Spleen (tissue), 7 donors: ENCODE results near the gene NPIPB8.
"Not testable (repeated sequence)": the region's sequence is repeated elsewhere in the genome, so short reads cannot be mapped to it uniquely, and the experiment has no call there.

ENCODE experiments used
- POLR2A ChIP-seq, 3 donors: fragments of 450-650 bp; IDR thresholded peaks; one replicate each; pipeline ENCODE4 v1.5.1; 2017; ENCODE audit warnings: antibody characterized with exemption in 3 of 3, mild to moderate bottlenecking in 1 of 3
- POLR2AphosphoS5 ChIP-seq, 3 donors: sonication (generic); formaldehyde crosslinking; IDR thresholded peaks; one replicate each; pipeline ENCODE4 v1.5.1; 2017; ENCODE audit warnings: antibody characterized with exemption in 3 of 3
- TF ChIP-seq, protein P1 (sequence below), 11 experiments: fragments of 200-600 bp in 7 of 11; fragments of 450-650 bp in 4 of 11; sonication (generic) in 4 of 11; IDR thresholded peaks in 8 of 11; conservative IDR thresholded peaks in 3 of 11; 1 replicate in 7 of 11; 2 replicates in 4 of 11; pipeline versions ENCODE4 v1.4.0 to v1.8.0; 2016 to 2021; ENCODE audit warnings: antibody characterized with exemption in 11 of 11, inconsistent platforms in 4 of 11, mild to moderate bottlenecking in 1 of 11
- donor health status: DM: no; HTN: no; CAD: no; lungs with moderate emphysema.
- donor health status: DM: no; HTN: no; CAD: no.
- donor health status: DM: no; HTN: no; CAD: no.

DNA sequence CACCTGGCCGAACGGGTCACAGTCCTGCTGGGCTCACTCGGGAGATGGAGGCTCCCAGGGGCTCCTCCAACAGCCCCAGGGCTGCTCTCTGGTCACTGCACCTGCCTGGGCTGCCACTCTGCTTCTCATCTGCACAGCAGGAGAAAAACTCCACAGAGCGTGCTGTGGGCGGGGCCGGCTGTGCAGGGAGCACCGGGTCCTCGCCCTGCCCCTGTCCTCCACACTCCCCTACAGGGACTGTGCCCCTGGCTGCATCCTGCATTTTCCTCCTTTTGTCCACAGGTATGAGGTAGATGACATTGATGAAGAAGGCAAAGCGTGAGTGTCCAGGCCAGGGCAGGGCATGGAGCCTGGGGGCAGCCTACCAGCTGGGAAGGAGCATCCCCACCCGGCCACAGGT, 35.8 kb upstream of the NPIPB8 start:
- TF ChIP-seq POLR2AphosphoS5, POLR2A (IDR thresholded peaks at IDR 0.05): not testable (repeated sequence)
- TF ChIP-seq, protein P1, sequence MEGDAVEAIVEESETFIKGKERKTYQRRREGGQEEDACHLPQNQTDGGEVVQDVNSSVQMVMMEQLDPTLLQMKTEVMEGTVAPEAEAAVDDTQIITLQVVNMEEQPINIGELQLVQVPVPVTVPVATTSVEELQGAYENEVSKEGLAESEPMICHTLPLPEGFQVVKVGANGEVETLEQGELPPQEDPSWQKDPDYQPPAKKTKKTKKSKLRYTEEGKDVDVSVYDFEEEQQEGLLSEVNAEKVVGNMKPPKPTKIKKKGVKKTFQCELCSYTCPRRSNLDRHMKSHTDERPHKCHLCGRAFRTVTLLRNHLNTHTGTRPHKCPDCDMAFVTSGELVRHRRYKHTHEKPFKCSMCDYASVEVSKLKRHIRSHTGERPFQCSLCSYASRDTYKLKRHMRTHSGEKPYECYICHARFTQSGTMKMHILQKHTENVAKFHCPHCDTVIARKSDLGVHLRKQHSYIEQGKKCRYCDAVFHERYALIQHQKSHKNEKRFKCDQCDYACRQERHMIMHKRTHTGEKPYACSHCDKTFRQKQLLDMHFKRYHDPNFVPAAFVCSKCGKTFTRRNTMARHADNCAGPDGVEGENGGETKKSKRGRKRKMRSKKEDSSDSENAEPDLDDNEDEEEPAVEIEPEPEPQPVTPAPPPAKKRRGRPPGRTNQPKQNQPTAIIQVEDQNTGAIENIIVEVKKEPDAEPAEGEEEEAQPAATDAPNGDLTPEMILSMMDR (IDR thresholded peaks at IDR 0.05 in 8 of 11, conservative IDR thresholded peaks at IDR 0.05 in 3 of 11): not testable (repeated sequence)
